Subcutaneous adipose tissue (tissue), 4 donors: Measurements from ENCODE around the gene KMO. TPM values are rescaled to one million over a fixed set of nuclear protein-coding genes. Genes with fewer than 3 reads are reported as not detected.

ENCODE experiments used
- CTCF ChIP-seq: fragments of 450-650 bp; IDR thresholded peaks from one replicate; pipeline ENCODE4 v1.5.1; 2016; ENCODE audit warnings: low read depth, mild to moderate bottlenecking, control low read depth, antibody characterized with exemption, moderate library complexity
- total RNA-seq, 4 donors: library from RNA; depleted of rRNA; stranded (reverse); fragments of >200 nt; gene quantifications; one replicate each; pipeline ENCODE4 v1.1.0, GENCODE V29; 2016

Gene KMO
- total RNA-seq, 4 donors from 2014 or later, result 0.38 to 15.8 (median 3.0) TPM

GRCh38 chr1:241507189-241507863 is 24.9 kb upstream of the KMO start:
- TF ChIP-seq CTCF, result no peak

GRCh38 chr1:241513378-241513777 is 18.8 kb upstream of the KMO start:
- TF ChIP-seq CTCF, result no peak

GRCh38 chr1:241518476-241519307 is 13.5 kb upstream of the KMO start:
- no peak for TF ChIP-seq CTCF

- no peak for TF ChIP-seq CTCF
Observed at GRCh38 chr1:241519308-241520079, 12.7 kb upstream of the KMO start, which contains the start of gene FH. Gene FH (minus strand): TSS chr1:241519755. CDS start chr1:241519722, 33 bp downstream.

- TF ChIP-seq CTCF, result no peak
Observed at GRCh38 chr1:241520080-241520465, 12.1 kb upstream of the KMO start.

- no peak for TF ChIP-seq CTCF
Observed at GRCh38 chr1:241521718-241522117, 10.5 kb upstream of the KMO start.

GRCh38 chr1:241525026-241525425 is 7.2 kb upstream of the KMO start:
- TF ChIP-seq CTCF, result no peak
